SK-N-SH treated with all-trans-retinoic acid at 6 μM for 48 hours (cell line): ENCODE results near the gene CEP250.

Experiments
- OSR1 ChIP-seq: fragments of 250-450 bp; sonication (Bioruptor Pico); IDR thresholded peaks from 2 replicates; pipeline ENCODE4 v1.8.0; 2022; ENCODE audit warnings: moderate library complexity, mild to moderate bottlenecking, inconsistent platforms
- RARB ChIP-seq: fragments of 250-450 bp; sonication (Bioruptor Pico); IDR thresholded peaks from 2 replicates; pipeline ENCODE4 v1.8.0; 2021; ENCODE audit warnings: mild to moderate bottlenecking, moderate library complexity
- TOX ChIP-seq: fragments of 250-450 bp; sonication (Bioruptor Pico); IDR thresholded peaks from 2 replicates; pipeline ENCODE4 v1.8.0; 2021; ENCODE audit warnings: mild to moderate bottlenecking, moderate library complexity, borderline replicate concordance
- TF ChIP-seq, protein P1 (sequence below): fragments of 250-450 bp; sonication (Bioruptor Pico); IDR thresholded peaks from 2 replicates; pipeline ENCODE4 v1.5.1; 2020; ENCODE audit warnings: low read depth, mild to moderate bottlenecking, moderate library complexity
- TF ChIP-seq, protein P2 (sequence below): fragments of 250-450 bp; sonication (Bioruptor Pico); IDR thresholded peaks from 2 replicates; pipeline ENCODE4 v1.8.0; 2020; ENCODE audit warnings: mild to moderate bottlenecking, moderate library complexity, borderline replicate concordance

DNA sequence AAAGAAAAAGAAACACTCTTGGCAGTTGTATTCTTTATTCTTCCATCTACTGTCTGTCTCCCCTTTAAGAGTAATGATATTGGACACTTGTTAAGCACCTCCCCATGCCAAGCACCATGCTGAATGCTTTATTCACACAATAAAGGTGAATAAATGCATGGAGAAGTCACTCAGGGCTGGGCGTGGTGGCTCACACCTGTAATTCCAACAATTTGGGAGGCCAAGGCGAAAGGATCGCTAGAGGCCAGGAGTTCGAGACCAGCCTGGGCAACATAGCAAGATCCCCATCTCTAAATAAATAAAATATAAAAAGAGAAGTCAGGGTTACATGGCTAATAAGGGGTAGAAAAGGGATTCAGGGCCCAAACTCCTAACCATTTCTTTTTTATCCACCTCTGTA lies 32.1 kb downstream of the CEP250 start:
- TF ChIP-seq OSR1 (CRISPR knock-in tag) = no peak
- no peak for TF ChIP-seq RARB (CRISPR knock-in tag)
- TF ChIP-seq, protein P1, sequence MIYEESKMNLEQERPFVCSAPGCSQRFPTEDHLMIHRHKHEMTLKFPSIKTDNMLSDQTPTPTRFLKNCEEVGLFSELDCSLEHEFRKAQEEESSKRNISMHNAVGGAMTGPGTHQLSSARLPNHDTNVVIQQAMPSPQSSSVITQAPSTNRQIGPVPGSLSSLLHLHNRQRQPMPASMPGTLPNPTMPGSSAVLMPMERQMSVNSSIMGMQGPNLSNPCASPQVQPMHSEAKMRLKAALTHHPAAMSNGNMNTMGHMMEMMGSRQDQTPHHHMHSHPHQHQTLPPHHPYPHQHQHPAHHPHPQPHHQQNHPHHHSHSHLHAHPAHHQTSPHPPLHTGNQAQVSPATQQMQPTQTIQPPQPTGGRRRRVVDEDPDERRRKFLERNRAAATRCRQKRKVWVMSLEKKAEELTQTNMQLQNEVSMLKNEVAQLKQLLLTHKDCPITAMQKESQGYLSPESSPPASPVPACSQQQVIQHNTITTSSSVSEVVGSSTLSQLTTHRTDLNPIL = no peak
- TF ChIP-seq, protein P2, sequence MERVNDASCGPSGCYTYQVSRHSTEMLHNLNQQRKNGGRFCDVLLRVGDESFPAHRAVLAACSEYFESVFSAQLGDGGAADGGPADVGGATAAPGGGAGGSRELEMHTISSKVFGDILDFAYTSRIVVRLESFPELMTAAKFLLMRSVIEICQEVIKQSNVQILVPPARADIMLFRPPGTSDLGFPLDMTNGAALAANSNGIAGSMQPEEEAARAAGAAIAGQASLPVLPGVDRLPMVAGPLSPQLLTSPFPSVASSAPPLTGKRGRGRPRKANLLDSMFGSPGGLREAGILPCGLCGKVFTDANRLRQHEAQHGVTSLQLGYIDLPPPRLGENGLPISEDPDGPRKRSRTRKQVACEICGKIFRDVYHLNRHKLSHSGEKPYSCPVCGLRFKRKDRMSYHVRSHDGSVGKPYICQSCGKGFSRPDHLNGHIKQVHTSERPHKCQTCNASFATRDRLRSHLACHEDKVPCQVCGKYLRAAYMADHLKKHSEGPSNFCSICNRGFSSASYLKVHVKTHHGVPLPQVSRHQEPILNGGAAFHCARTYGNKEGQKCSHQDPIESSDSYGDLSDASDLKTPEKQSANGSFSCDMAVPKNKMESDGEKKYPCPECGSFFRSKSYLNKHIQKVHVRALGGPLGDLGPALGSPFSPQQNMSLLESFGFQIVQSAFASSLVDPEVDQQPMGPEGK = no peak
- TF ChIP-seq TOX (CRISPR knock-in tag) = no peak
